ENCODE data around the gene OR5B21.

Gene OR5B21

DNA sequence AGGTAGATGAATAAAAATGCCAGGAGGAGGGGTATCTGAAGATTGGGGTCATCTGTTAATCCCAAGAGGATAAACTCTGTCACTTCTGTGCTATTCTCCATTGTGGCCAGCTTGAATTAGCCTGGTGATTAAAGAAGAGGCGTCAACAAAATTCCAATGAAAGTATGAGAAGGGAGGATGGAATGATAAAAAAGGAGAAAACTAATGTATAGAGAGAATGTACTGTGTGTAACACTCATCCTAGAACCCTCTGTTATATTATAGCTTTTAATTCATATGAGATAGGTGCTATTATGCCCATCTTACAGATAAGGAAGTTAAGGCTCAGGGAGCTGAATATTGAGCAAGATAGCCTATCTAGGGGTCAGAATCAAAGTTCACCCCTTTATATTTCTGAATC, at the start of gene OR5B21:
OR5B21 (minus strand) TSS at position 101 of the 400 bp plus-strand sequence; CDS start at position 101, 0 bp downstream.
- no peak for DNase-seq

DNA sequence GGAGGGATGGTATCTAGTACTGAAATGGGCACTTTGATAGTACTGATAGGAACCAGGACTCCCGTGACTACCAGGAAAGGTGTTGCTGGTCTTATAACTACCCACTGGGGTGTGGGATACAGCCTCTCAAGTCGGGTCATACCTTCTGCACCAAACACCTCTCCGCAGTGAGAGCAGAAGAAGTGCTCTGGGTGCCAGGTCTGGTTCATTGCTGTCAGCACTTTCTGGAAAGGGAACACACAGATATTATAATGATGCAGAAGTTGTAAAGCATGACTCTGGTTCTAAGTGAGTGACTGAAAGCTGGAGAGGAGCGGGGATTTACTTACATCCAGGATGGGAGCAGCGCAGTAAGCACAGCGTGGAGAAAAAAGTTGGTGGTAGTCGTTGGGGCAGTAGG, 41.7 kb upstream of the OR5B21 start:
- DNase-seq: no peak

DNA sequence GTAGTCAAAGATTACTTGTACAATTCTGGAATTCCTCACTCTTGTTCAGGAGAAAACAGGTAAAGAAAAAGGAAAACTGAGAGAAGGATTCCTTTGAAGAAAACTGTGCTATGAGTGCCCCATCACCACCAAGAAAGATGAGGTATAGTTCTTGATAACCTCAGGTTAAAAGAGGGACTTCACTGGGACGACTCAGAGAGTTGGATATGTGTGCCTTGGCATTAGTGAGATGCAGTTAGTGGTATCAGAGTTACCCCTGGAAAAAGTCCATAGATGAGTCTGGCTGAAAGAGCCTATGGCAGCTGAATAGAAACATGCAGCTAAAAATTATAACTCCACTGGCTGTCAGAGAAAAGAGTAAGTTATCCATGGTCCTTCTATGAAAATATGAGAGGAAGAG, 38.9 kb upstream of the OR5B21 start:
- no peak for DNase-seq

DNA sequence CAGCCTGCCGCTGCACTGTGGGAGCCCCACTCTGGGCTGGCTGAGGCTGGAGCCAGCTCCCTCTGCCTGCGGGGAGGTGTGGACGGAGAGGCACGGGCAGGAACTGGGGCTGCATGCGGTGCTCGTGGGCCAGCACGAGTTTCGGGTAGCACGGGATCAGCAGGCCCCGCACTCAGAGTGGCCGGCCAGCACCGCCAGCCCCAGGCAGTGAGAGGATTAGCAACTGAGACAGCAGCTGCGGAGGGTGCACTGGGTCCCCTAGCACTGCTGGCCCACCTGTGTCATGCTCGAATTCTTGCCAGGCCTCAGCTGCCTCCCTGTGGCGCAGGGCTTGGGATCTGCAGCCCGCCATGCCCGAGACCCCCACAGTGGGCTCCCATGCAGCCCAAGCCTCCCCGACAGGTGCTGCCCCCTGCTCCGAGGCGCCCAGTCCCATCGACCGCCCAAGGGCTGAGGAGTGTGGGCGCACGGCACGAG, 24.0 kb upstream of the OR5B21 start:
- no peak for DNase-seq

DNA sequence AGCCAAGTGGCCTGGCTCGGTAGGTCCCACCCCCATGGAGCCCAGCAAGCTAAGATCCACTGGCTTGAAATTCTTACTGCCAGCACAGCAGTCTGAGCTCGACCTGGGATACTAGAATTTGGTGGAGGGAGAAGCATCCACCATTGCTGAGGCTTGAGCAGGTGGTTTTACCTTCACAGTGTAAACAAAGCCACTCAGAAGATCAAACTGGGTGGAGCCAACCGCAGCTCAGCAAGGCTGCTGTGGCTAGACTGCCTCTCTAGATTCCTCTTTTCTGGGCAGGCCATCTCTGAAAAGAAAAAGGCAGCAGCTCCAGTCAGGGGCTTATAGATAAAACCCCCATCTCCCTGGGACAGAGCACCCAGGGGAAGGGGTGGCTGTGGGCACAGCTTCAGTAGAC, 22.3 kb upstream of the OR5B21 start:
- no peak for DNase-seq

DNA sequence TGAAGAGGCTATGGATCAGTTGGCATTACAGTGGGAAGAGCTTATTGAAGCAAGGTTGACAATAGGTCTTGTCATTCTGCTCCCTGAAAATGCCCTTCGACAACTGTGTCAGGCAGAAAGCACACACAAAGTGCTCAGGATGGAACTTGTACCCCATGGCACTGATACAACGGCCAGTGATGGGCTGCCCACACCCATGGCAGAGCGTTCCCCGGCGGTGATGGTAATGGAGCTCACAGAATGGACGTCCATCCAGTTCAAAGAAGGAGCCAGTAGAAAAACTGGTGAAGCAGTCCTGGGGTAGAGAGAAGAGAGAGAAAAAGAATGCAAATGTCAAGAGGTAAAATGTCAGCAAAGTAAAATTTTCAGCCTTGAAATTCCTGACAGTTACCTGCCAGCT, 19.5 kb upstream of the OR5B21 start:
- no peak for DNase-seq

DNA sequence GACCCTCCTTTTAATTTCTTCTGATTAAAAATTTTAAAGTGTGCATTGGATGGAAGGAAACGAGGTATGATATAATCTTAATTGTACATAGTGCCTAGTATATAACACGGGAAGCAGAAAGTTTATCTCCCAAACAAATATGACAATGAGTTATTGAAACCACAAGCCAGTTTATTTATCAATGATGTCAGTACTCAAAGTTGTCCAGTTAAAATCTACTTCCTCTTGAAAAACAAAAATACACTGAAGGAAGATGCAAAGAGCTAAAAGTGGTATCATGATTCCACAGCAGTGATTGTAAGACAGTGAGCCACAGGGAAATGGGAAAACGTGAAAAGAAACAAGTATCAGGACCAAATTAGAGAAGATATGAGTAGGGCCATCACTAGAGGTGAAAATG, 18.8 kb upstream of the OR5B21 start:
- DNase-seq: no peak

DNA sequence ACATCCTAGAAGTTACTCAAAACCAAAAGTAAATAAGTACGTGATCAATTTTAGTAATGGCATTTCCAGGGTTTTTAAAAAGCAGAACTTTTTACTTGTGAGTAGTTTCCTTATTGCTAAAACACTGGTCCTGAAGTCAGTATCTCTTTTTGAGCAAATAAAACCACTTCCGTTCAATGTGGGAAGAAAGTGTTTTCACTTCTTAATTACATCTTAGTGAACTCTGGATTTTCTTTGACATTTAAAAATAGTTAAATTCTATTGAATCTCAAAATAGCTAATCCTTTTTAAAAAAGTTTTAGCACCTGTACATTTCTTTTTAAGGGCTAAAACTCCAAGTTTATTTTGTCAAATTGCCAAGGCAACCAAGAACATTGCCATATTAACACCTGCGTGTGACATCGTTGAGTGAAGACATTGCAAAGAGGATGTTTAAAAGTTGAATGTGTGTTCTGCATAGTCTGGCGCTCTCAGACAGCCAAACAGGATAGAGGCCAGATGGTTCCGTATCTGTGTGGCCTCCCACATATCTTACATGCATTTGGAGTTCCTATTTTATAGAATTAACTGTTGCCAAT, 17.2 kb upstream of the OR5B21 start:
- DNase-seq: peak; percentile 79

DNA sequence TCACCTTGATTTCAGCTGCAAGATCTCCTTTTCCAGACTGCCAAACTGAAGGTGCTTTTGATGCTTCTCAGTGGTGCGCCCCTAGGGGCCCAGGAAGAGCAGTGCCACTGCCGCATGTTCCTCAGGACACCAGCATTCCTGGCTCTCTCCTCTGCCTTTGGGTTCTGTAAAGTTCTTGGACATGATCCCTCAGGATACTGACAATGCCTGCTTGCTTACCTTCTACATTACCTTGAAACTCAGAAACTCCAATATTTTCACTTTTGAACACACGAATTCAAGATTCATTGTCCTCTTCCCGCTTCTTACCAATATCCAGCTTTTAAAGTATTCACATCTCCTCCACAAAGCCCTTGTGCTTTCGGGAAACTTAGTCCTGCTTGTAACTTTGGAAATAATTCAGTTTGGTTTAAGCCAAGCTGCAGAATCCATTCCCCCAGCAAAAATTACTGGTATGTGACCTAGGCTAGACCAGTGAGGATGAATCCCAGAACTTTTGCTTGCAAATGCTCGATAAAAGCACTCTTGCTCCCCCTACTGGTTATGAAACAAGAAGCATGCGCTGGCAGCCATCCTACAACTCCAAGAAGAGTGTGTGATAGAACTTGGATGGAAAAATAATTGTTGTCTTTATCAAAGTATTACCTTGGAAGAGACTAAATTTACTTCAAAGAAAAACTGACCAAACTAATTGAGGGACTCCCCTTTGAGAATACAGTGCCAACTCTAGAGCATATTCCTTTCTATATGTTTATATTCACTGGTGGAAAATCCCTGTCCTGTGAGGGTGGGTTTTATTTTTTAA, 16.5 kb upstream of the OR5B21 start:
- peak; percentile 70 for DNase-seq

DNA sequence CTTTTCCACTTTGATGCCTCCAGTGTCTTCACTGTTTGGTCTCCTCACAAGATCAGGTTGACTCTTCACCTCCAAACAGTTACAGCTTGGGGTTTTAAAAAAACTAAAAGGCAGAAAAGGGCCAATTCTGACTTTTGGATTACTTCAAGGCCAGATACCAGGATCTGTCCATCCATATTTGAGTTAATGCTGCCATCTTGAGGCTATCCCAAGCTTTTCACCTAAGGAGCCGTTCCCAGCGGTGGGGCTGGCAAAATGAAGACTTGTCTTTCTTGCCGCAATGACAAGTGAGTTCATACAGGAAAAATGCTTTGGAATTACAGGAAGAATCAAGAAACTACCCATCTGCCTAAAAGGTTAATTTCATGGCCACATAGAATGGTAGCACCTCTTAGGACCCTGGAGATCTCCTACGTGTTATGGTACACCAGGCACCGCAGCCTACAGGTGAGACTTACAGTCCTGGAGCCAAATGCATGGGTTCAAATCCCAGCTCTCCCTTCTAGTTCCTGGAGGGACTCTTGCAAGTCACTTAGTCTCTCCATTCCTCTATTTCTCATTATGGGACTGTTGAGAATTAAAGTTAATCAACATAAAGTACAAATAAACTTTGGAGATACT, 6.0 kb upstream of the OR5B21 start:
- peak; percentile 8 for DNase-seq

DNA sequence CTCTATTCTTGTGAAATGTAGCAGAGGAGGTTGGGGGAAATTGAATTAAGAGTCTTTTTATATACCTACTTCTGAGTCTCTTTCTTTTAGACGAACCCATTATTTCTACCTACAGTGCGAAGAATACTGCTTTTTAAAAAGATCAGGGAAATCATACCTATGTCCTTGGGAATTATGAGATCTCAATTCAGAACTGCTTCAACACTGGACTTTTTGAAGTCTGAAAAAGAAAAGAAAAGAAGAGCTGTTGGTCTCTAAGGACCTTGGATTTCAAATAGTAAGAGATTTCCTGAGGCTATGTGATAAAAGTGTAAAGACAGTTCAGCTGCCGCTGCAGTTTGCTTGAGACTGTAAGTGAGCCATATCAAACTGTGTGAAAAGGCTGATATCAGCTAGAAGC, 3.7 kb upstream of the OR5B21 start:
- no peak for DNase-seq

DNA sequence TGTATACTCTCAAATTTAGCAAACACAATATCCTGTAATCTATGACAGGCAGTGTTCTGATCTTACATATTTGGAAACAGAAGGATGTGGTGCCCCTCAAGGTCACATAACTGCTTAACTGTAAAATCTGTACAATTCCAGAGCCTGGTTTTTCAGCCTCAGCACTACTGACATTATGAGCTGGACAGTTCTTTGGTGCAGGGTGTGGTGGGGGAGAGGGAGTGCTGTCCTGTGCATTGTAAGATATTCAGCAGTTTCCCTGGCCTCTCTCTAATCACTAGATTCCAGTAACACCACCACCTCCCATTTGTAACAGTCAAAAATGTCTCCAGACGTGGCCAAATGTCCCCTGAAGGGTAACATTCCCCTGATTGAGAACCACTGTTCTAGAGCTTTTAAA, 1.8 kb upstream of the OR5B21 start:
- DNase-seq: no peak

DNA sequence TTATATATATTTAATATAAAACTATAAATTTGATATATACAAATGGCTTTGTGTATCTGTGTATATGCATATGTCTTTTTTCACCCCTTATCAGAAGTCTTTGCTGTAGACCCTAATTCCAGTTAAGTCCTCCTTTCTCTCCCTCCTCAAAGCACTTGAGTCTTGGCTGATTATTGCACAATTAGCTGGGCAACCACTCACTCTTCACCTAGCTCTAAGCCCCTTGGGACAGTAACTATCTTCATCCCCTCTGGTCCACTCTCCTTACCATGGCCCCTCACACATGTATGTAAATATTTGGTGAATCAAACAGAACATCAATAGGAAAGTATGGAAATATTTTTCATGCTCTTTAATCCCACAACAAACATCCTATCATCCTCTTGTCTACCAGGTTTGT, 909 bp upstream of the OR5B21 start:
- DNase-seq: no peak

DNA sequence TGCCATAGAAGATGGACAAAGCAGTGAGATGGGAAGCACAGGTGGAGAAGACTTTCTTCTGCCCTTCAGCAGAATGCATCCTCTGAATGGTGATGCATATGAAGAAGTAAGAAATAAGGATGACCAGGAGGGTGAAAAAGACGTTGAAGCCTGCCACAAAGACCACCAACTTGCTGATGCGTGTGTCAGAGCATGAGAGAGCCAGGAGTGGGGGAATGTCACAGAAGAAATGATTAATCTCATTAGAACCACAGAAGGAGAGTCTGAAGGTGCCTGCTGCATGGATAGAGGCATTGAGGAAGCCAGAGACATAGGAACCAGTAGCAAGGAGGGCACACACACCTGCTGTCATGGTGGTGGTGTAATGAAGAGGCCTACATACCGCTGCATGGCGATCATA, 550 bp downstream of the OR5B21 start:
- DNase-seq: no peak

DNA sequence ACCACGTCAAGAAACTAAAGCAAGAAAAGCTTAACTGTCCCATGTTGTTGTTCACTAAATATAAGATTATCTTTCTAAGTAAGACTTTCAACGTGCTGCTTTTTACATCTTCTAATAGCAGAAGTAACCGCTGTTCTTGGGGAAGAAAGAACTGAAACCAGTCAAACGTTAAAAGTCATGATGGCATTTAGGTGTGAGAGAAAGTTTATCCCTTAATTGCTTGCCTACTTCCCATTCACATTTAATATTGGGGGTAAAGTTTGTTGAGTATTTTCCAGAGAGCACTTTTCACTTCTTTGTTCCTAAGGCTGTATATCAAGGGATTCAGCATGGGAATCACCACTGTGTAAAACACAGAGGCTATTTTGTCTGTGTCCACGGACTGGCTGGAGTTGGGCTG, 970 bp downstream of the OR5B21 start:
- DNase-seq: no peak

DNA sequence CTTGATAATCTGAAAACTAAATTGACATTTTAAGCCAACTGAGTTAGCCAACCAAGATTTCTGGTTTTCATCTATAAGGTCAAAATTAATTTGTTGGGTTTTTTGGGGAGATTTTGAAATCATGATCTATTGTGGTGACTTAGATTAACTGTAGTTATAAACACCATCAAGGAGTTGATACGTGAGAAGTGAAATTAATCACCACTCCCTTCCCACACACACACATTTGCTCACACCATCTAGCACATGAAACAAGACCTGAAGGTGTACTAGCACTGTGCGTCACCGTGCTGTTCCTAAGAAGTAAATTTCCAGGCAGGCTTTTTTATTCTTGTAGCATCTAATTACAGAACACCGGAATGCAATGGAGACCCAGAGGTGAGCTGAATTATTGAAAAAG, 2.1 kb downstream of the OR5B21 start:
- no peak for DNase-seq

DNA sequence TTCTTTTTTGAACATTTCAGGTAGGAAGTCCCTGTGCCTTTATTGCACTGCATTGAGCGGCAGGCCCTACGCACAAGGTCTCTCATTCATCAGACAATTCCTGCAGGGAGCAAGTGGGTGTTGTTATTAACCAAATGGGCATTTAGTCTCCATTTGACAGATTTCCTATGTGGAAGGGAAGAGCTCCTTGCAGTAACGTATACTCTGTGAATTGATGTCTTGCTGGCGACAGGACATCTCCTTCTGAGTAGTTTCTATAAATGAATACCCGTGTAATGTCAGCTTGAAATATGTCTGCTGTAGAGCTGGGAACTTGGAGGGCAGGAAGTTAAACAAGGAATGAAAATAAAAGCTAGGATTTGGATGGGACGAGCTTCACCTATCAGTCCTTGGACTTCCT, 3.7 kb downstream of the OR5B21 start:
- no peak for DNase-seq

DNA sequence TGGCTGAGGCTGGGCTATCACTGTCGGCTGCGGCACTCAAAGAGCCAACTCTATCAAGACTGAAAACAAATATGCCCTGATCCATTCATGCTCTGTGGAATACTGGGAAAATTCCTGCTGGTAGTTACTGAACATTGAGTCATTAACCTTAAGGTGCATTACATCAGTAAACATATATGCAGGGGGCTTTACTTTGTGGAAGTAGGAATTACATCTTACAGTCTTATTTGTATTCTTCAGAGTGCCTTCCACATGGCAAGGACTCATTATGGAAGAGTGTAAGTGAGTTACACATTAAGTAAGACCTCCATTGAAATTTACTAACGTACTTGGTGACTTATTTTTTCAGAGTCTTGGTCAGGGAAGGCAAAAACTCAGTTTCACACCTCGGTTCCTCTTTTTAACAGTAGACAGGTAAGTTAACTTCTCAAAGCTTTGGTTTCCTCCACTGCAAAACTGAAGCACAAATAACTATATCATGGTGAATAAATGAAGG, 4.5 kb downstream of the OR5B21 start:
- DNase-seq: no peak

DNA sequence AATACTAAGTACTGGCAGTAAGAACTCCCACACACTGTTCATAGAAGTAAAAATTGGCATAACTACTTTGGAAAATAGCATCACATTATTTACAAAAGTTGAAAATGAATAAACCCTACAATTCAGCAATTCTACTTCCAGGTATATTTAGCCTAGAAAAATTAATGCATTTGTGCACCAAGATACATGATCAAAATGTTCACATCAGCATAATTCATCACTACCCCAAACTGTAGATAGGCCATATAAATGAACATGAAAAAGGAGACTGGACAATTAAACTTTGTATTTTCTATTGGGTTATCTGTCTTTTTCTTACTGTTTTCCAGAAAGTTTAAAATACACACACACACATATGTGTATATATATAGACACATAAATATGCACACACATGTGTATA, 5.9 kb downstream of the OR5B21 start:
- no peak for DNase-seq

DNA sequence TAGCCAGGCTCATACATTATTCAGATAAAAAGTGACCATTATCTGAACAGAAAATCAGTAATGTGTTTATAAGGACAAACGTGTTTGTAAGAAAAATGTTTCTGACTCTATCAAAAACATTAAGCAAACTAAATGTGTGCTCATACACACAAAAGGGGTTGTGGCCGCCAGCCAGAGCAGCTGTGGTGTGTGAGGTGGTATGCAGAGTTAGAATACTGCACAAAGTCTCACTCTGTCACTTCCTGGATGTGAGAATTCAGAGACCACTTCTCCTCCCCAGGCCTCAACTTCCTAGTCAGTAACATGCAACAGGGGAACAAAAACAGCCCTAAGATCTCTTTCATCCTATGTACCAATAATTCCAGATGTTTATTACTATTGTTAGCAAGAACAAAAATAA, 9.4 kb downstream of the OR5B21 start:
- no peak for DNase-seq

DNA sequence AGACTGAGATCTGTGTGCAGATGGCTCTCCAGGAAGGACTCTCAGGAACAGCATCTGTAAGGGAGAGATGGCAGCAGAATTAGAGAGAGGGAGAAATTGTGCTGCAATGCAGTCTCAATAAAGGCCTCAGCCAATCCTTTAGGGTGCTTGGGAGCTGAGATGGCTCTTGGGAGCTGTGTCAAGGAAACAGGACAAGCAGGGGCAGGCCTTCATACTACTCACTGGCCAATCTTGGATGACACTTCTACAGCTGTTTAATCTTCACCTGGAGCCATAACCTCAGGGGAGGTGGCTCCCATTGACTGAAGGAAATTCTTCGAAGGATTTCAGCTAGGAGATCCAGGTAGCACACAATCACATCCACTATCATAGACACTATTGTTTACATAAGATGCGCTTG, 10.0 kb downstream of the OR5B21 start:
- DNase-seq: no peak

DNA sequence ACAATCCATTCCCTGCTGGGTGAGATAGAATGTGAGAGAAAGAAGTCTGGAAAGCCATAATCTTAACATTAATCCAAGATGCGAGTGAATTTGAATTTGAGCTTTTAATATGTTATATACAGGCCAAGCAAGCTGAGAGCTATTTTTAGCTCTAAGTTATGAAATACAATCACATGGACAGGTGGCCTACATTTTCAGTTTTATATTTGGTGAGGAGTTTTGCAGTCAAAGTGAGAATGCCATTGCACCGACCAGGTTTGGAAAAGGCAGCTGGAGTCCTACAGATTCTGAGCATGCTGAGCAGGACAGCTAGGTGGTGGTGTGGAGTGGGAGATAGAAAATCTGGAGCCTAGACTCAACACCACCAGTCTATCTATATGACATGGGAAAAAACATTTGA, 12.0 kb downstream of the OR5B21 start:
- DNase-seq: no peak

DNA sequence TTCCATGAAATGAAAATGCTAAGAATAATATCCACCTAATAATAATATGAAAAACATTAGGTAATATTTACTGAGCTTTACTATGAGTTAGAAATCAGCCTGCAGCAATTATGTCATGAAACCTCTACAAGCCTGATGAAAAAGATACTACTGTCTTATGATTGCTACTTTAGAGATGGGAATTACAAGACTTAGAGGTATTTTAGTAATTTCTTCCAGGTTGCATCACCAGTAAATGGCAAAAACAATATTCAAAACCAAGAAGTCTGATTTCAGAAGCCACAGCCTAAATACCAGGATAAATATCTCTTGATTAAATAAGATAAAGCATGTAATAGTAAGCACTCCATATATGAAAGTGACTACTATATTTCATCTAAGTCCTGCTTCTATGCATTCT, 13.8 kb downstream of the OR5B21 start:
- DNase-seq: no peak

DNA sequence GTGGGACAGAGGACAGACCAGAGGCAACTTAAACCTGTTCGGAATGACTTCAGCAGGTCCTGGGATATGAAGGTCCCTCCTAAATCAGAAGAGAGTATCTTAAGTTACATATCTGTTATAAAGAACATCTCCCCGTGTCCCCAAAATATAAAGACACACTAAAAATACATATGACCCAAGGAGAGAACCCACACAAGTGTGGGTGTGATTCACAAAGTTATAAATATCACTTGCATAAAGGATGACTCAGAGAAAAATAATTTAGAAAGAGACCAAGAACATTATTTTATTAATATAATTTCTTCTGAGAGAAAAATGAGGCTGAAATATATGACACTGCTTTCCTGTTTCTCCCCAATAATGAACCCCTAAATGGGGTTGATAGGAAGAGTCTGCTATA, 14.2 kb downstream of the OR5B21 start:
- DNase-seq: no peak
